HEK293T (cell line): Measurements from ENCODE around the gene AQP5.

ENCODE experiments used
- ARNT ChIP-seq: fragments of 450-650 bp; IDR thresholded peaks from 2 replicates; pipeline ENCODE4 v1.6.1; 2017; ENCODE audit warnings: mild to moderate bottlenecking
- BHLHE40 ChIP-seq: fragments of 450-650 bp; IDR thresholded peaks from 2 replicates; pipeline ENCODE4 v1.6.1; 2016; ENCODE audit warnings: mild to moderate bottlenecking, moderate library complexity, borderline replicate concordance
- CTBP1 ChIP-seq: fragments of 450-650 bp; IDR thresholded peaks from 2 replicates; pipeline ENCODE4 v1.6.1; 2016; ENCODE audit warnings: borderline replicate concordance
- FOXA1 ChIP-seq: fragments of 450-650 bp; IDR thresholded peaks from 2 replicates; pipeline ENCODE4 v1.6.1; 2016; ENCODE audit warnings: mild to moderate bottlenecking
- SP1 ChIP-seq: fragments of 450-650 bp; IDR thresholded peaks from 2 replicates; pipeline ENCODE4 v1.6.1; 2017
- SUZ12 ChIP-seq: fragments of 450-650 bp; IDR thresholded peaks from 2 replicates; pipeline ENCODE4 v1.6.1; 2016; ENCODE audit warnings: mild to moderate bottlenecking
- TARDBP ChIP-seq: fragments of 450-650 bp; IDR thresholded peaks from 2 replicates; pipeline ENCODE4 v1.6.1; 2016

- no peak for TF ChIP-seq TARDBP
- no peak for TF ChIP-seq SUZ12
- TF ChIP-seq CTBP1 = no peak
- no peak for TF ChIP-seq BHLHE40
- TF ChIP-seq SP1 = no peak
- no peak for TF ChIP-seq FOXA1
- no peak for TF ChIP-seq ARNT
Observed at GRCh38 chr12:49950273-49951251, 11.1 kb upstream of the AQP5 start, which contains the start of gene AQP2.
